Left lobe of liver (tissue), 2 donors: ENCODE measurements around the gene AXDND1. TPM values are rescaled to one million over a fixed set of nuclear protein-coding genes. Genes with fewer than 3 reads are reported as not detected.

Source experiments
- ATAC-seq: fragments of 200-7000 bp; cut with Tn5 transposase; one replicate; pipeline ENCODE4 v1.9.1; 2020; ENCODE audit warnings: mild to moderate bottlenecking, moderate library complexity
- DNase-seq: peaks from one replicate; pipeline ENCODE4 v3.0.0-alpha.2; 2020; ENCODE audit warnings: low spot score
- total RNA-seq: library from RNA; stranded (reverse); gene quantifications from one replicate; pipeline ENCODE4 v1.2.1, GENCODE V29; 2021
- donor health status: DM: no; HTN: no; CAD: no; lungs with moderate emphysema.
- donor health status: DM: no; HTN: yes; CAD: no.

Gene AXDND1
- total RNA-seq, 1 donor from 2014 or later, result not detected

DNA sequence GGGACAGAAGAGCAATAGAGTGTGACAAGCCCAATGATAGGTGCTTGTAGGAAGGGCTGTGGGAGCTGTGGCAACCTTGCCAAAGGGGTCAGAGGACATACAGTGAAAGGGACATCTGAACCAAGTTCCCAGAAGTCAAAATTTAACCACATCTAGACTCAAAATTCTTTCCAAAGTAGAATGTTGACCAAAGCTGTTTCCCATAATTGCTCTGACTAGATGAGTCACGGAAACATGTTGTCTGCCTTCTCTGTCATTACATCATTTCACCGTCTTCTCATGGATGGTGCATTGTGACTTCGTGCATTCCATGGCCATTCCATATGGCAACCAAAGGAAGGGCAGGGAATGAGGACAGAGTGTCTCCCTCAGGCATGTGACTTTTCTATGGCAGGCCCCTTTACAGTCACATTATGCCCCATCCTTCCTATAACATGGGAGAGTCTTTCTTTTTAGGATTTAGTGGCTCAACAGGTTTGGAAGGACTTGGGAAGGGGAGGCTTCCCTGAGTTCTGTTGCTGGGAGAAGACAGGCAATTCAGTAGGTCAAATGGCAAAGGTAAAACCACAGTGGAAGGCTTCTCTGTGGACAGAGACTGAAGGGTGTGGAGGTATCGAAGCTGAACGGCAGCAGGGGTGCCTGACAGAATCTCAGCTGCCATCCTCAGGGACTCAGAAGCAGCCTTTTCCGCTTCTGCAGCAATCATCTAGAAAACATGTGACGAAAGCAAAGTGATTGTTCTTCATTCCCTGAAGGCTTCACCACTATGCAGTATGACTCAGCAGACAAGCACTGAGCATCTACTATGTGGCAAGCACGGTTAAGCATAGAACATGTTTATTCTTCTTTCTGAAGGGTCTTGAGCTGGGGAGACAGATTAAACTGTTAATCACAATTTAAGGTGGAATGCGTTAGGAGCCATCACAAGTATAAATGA lies 185.2 kb downstream of the AXDND1 start:
- no peak for DNase-seq
- ATAC-seq, result no peak

DNA sequence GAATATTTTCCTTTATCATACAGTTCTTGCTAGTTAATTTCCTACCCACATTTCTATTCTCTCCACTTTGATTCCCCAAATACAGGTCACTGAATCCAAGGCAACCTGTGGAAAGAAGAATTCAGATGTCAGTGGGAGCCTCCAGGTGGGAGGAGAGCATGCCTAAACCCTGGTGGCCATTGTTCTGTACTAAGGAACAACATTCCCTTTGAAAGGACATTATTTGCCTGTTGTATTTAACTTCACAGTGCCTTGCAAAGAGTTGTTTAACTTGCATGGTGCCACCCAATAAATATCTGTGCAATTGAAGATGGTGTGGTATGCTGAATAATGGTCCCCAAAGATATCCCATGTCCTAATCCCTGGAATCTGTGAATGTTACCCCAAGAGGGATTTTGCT lies 188.7 kb downstream of the AXDND1 start:
- DNase-seq, result no peak
- ATAC-seq, result no peak

DNA sequence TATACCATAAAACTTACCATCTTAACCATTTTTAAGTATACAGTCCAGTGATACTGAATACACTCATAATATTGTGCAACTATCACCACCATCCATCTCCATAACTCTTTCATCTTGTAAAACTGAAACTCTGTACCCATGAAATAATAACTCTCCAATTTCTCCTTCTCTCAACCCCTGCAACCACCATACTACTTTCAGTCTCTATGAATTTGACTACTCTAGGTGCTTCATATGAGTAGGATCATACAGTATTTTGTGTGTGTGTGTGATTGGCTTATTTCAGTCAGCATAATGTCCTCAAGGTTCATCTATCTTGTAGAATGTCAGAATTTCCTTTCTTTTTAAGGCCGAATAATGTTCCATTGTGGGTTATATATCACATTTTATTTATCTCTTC lies 192.3 kb downstream of the AXDND1 start:
- DNase-seq (no peak), ATAC-seq (no peak)

DNA sequence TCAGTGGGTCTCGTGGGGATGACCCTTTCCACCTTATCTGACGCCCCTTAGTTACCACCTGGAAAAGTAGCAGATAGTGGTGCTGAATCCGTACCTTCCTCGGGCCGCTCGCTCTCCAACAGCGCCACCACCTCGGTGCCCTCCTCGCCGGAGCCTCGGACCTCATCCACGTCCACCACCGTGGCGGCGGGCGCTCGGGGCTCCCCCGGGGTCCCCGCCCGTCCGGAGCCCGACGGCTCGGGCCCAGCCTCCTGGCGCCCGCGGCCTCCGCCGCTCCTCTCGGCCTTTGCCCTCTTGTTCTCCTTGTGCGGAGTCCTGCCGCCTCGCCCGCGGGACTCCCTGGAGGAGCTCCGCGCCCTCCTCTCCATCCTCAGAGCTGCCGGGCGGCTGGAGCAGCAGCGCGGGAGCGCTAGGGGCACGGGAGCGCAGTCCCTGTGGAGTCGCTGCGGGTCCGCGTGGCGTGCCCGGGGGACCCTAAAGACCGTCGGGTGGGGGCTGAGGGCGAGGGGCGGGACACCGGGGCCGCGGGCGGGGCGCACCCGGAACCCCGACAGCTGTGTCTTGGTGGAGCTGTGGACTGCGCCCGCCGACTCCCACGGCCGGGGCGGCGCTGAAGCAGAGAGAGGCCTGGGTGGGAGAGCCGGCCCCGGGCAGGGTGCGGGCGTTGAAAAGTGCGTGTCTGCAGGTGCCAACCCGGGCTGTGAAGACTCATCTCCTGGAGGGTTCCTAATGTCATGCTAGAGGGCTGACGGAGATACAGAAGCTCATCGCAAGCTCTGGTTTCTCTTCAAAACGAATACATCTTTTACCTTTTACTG lies 209.9 kb downstream of the AXDND1 start, which contains the start of gene NPHS2:
NPHS2 (minus strand) TSS at position 452 of the 818 bp plus-strand sequence; CDS start at position 368, 84 bp downstream.
- ATAC-seq (peak; percentile 23), DNase-seq (no peak)

DNA sequence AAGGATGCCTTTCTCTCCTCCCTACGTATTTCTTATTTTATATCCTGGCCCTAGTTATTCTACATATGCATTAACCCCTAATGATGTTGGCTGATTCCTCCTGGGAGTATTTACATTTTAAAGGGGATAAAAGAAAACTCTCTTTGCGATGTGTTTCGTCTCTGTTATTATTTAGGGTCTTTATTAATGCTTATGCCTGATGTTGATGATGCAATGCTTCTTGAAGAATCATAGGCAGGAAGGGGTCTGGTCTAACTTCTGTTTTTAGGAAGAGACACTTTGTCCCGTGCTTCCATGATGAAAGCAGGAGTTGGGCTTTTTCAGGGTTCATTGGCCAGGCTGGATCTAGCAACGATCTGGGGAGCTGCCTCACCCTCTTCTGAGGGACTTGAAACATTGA lies 210.7 kb downstream of the AXDND1 start:
- DNase-seq, result no peak
- ATAC-seq, result no peak

DNA sequence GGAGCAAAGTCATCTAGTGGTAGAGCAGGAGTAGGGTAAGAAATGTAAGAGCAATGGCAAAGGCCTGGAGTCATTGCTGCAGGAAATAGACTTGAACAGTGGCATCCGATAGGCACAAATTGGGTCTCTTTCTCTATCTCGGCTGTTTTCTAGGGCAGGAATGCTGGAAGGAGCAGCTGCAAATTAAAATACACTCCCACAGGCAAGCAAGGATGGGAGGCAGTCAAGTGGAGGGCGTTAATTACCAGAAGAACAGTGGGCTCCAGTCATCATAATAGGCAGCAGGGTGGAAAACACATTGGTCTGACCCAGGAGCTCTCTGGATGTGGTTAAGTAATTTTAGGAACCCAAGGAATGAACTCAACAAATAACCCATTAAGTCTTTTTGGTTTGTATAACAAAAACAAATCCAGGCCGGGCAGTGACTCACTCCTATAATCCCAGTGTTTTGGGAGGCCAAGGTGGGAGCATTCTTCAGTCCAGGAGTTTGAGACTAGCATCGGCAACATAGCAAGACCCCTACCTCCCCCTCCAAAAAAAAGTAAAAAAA lies 218.1 kb downstream of the AXDND1 start:
- ATAC-seq, result no peak
- DNase-seq, result no peak

DNA sequence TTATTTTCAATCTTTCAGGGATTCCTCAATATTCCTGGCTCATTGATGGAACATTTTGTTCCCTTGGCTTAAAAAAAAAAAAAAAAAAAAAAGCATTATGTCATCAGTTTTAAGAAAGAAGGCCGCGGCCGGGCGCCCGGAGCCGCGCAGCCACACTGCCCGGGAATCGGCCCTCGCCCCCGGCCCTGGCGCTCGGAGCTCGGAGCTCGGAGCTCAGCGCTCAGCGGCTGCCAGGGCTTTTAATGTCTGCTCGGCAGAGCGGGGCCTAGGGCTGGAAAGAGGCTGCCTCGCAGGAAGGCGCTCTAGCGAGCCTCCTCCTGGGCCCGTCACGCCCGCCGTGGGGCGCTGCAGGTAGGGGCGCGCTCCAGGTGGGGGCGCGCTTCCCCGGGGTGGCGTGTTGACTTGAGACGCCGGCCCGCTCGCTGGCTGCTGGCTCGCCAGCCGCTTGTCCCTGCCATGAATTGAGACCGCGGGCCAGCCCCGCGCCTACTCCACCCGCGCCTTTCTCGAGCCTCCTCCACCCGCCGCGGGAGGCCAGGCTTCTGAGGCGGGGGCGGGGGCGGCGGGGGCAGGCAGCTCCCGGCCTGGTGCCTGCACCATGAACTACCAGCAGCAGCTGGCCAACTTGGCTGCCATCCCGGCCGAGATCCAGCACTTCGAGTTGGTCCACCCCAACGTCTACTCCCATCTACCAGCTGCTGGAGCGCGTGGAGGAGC lies 220.5 kb downstream of the AXDND1 start:
- no peak for DNase-seq
- ATAC-seq, result peak; percentile 80

DNA sequence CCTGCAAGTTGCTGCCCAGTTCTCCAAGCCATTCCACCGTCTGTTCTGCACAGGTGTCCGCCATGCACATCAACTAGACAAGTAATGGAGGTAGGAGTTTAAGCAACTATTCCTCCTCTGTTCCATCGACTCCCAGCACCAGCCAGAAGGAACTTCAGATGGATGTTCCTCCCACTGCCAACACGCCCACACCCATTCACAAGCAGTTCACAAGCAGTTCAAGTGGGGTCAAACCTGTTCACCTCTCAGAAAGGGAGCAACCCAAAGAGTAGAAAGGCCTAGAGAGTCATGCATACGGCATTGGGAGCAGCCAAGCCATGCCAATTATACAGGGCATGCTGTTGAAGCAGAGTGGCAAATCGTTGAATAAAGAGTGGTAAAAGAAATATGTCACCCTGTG lies 221.6 kb downstream of the AXDND1 start:
- DNase-seq (no peak), ATAC-seq (no peak)

DNA sequence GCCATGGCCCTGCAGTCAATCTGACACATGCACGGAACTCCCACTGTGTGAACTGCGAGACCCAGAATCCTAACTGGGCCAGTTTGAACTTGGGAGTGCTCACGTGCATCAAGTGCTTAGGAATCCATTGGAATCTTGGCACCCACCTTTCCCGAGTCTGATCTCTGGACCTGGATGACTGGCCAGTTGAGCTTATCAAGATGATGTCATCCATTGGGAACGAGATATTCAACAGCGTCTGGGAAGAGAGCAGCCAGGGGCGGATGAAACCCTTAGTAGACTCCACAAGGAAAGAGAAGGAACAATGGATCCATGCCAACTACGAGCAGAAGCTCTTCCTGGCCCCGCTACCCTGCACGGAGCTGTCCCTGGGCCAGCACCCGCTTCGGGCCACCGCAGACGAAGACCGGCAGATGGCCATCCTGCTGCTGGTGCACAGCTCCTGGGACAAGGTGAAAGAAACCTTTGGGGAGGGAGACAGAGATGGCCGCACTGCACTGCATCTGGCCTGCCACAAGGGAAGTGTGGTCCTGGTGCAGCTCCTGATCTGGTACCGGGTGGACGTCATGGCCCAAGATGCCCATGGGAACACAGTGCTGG lies 222.8 kb downstream of the AXDND1 start:
- ATAC-seq, result no peak
- DNase-seq, result no peak

DNA sequence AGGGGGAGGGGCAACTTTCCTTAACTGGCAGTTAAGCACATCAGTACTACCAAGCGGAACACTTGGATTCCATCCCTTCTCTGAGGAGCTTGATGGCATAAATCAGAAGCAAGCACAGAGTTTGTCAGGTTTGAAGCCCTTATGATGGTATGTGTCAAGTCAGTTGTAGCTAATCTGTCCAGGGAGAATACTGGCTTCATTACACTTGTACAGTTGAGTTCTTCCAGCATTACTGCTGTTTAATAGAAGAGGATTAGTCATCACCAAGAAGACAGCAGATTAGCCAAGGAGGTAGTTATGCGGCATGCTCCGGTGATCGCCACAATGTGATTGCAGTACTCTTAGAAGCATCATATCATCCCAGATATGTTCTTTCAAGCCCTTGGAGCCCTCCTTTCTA lies 223.7 kb downstream of the AXDND1 start:
- no peak for ATAC-seq

DNA sequence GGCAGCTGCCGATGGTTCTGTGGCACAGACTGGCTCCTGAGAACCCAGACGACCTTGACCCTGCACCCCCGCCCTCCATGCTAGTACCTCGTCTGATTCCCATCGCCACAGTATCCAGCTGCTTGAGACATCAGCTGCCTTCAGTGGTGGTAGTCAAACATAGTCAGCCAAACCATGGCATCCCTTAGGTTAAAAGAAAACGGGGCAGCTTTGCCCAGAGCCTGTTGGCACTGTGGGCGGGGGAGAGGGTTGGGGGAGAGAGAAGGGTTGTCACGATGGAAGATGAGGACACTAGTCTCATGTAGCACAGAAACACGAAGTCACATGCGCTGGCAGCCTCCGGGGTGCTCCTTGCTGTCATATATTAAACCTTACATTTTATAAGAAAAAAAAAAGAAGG lies 224.9 kb downstream of the AXDND1 start:
- no peak for ATAC-seq
- no peak for DNase-seq

More for the DNA sequence above, 223.7 kb downstream of the AXDND1 start:
- no peak for DNase-seq

DNA sequence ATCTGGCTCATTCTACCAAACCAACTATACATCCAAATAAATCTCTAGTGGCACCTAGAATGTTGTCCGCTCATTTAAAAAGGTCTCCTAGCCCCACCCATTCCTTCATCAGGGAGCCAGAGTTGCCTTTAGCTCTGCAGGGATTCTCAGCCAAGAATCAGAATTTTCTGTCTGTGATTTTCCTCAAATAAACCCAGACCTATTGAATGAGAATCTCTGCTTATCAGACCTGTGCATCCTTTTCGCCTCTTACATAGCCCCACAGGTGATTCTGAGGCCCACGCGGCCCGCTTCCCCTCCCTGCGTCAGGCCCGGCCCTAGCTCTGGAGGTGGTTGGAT lies 225.5 kb downstream of the AXDND1 start:
- DNase-seq, result no peak
- ATAC-seq, result no peak

DNA sequence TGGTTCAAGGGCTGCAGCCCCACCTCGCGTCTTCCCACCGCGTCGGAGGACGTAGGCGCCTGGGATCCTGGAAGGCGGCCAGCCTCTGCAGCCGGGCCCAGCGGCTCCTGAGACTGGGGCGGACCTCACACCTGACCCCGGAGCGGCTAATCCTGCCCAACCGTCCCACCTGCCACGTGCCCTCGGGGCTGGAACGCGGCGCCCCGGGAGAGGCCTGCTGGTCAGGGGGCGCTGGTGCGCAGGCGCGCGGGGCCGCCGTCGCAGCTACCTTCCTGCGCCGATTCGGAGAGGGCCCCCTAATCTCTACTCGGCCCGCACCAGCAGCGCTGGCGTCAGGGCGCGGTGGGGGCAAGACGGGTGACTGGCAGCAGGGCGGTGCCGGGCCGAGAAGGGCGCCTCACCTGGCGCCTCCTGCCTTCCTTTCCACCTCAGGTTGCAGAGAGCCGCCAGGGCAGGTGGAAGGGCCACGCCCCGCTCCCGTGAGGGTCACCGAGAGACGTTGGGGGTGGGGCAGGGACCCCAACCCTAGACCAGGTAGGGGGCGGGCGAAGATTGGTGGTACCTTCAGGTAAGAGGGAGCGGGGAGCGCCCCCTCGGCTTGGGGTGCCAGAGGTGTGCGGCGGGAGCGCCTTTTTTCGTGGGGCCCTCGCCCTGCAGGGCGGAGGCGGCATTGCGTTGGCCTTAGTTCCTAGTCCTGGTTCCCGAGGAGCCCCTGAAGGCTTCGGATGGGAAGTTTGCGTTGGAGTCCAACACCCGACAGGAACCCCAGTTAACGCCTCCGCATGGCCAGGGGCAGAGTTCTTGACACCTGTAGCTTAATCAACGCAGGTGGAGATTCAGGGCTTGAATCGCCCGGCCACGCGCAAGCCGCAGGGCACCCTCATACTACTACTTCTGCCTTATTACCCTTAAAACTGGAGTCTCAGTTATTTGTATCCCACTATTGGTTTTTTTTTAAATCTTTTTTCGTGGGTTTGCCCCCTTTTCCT lies 226.1 kb downstream of the AXDND1 start, which contains the start of gene TDRD5:
TDRD5 (plus strand) TSS at position 241 of the 989 bp plus-strand sequence. CDS start 784 bp downstream, outside the sequence.
- peak; percentile 38 for ATAC-seq
- no peak for DNase-seq

DNA sequence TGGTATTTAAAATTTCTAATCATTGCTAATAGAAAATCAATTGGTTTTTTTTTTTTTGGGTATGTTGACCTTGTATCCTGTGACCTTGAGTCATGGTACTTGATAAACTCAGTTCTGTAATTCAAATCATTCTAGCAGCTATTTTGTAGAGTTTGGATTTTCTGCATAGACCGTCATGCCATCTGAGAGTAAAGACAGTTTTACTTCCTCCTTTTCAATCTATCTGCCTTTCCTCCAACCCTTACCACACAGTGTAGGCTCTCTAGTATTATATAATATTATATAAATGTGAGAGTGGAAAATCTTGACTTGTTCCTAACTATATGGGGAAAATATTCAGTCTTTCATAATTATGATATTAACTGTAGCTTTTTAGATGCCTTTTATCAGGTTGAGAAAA lies 232.9 kb downstream of the AXDND1 start:
- DNase-seq, result no peak
- ATAC-seq, result no peak

DNA sequence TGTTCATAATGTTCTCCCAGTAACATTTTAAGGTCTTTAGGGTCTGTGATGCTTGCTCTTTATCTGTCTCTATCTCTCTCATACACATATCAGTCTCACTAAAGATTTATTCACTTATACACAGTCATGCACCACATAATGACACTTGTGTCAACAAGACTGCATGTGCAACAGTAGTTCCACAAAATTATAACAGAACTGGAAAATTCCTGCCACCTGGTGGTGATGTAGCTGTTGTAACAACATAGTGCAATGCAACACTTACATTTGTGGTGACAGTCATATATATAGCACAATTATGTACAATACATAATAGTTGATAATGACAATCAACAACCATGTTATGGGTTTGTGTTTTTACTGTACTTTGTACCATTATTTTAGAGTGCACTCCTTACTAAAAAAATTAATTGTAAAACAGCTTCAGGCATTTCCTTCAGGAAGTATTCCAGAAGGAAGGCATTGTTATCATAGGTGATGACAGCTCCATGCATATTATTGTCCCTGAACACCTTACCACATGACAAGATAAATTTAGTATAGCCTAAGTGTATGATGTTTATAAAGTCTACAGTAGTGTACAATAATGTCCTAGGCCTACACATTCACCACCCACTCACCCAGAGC lies 234.0 kb downstream of the AXDND1 start:
- DNase-seq (no peak), ATAC-seq (peak; percentile 82)

DNA sequence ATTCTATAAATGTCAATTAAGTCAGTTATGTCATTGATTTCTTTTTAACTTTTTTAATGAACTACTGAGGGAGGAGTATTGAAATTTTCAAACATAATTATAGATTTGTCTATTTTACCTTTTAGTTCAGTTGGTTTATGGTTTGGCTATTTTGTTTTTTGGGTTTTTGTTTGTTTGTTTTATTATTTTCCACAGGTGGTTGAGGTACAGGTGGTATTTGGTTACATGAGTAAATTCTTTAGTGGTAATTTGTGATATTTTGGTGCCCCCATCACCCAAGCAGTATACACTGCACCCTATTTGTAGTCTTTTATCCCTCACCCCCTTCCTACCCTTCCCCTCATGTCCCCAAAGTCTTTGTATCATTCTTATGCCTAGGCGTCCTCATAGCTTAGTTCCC lies 235.3 kb downstream of the AXDND1 start:
- ATAC-seq (no peak), DNase-seq (no peak)
